GM13977 (cell line): ENCODE data around the gene GABRD.
"Not testable (repeated sequence)": the region's sequence is repeated elsewhere in the genome, so short reads cannot be mapped to it uniquely, and the experiment has no call there.

ENCODE experiments used
- DNase-seq: peaks from one replicate; pipeline ENCODE4 v3.0.0; 2012; ENCODE audit warnings: low spot score
- in situ Hi-C: fragments of 300-500 bp; cut with MboI; formaldehyde crosslinking; loops from one replicate; pipeline ENCODE4 v1.12.0; 2022; ENCODE audit warnings: low sequenced_read_pairs, low pct_unique_long_range_greater_than_20kb, mixed read lengths, inconsistent platforms; ENCODE audit not compliant: unreplicated experiment
- TF ChIP-seq, protein P1 (sequence below): IDR thresholded peaks from 2 replicates; pipeline ENCODE4 v1.5.1; 2012; ENCODE audit warnings: mild to moderate bottlenecking, control low read depth; ENCODE audit not compliant: insufficient read depth; ENCODE audit errors: extremely low read depth, missing control alignments

GABRD gene

DNA sequence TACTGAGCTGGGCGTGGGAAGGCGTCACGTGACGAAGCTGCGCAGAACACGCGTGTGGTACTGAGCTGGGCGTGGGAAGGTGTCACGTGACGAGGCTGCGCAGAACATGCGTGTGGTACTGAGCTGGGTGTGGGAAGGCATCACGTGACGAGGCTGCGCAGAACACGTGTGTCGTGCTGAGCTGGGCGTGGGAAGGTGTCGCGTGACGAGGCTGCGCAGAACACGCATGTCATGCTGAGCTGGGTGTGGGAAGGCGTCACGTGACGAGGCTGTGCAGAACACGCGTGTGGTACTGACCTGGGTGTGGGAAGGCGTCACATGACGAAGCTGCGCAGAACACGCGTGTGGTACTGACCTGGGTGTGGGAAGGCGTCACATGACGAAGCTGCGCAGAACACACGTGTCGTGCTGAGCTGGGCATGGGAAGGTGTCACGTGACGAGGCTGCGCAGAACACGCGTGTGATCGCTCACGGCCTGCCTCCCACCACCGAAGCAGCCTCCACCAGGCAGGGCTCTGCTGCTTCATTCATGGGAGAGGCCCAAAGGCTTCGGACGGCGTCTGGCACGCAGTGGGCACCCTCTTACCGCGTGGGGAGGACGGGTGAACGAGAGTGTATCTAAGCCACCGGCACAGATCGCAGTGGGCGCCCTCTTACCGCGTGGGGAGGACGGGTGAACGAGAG lies 39.5 kb upstream of the GABRD start:
- in situ Hi-C loops, result no loop called here
- no peak for DNase-seq
- TF ChIP-seq, protein P1, sequence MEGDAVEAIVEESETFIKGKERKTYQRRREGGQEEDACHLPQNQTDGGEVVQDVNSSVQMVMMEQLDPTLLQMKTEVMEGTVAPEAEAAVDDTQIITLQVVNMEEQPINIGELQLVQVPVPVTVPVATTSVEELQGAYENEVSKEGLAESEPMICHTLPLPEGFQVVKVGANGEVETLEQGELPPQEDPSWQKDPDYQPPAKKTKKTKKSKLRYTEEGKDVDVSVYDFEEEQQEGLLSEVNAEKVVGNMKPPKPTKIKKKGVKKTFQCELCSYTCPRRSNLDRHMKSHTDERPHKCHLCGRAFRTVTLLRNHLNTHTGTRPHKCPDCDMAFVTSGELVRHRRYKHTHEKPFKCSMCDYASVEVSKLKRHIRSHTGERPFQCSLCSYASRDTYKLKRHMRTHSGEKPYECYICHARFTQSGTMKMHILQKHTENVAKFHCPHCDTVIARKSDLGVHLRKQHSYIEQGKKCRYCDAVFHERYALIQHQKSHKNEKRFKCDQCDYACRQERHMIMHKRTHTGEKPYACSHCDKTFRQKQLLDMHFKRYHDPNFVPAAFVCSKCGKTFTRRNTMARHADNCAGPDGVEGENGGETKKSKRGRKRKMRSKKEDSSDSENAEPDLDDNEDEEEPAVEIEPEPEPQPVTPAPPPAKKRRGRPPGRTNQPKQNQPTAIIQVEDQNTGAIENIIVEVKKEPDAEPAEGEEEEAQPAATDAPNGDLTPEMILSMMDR, result no peak

DNA sequence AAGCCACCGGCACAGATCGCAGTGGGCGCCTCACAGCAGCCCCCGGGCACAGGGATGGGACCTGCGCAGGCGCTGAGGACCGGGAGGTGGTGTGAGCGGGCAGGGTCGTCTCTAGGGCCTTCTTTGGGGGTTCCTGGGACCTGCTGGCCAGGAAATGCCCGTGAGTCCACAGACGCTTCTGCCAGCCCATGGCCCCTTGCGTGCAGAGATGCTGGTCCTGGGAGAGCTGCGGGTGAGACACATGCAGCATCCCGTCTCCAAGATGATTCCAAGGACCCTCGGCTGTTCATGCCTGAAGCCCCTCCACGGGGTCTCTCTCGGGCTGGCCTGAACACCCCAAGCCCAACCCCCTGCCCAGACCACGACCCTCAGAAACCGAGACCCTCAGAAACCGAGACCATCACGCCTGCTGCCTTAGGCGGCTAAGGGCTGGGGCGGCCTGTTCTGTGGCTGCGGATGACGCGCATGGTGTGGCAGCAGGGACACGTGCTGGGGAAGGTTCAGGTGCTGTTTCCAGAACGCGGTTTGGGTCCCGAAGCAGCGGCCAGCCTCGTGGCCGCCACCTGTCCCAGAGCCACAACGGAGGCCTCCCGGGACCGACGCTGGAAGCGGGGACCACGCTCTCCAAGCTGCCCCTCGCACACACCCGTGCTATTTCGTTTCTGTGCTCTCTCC lies 38.5 kb upstream of the GABRD start:
- in situ Hi-C loops, result no loop called here
- TF ChIP-seq, protein P1, result no peak
- no peak for DNase-seq

DNA sequence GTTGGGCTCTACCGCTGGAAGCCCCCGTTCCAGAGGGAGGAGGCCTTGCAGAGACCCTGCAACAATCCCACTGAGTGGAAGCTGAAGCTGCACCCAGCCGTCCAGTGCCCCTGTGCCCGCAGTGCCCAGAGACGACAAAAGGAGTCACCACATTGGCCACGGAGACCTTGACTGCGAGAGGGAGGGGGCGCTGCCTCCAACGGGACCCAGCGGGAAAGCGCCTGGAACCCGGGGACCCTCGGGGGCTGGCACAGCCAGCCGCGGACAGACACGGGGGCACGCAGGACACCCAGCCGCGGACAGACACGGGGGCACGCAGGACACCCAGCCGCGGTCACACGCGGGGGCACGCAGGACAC lies 38.0 kb upstream of the GABRD start:
- no peak for DNase-seq
- in situ Hi-C loops, result no loop called here
- TF ChIP-seq, protein P1, result no peak

DNA sequence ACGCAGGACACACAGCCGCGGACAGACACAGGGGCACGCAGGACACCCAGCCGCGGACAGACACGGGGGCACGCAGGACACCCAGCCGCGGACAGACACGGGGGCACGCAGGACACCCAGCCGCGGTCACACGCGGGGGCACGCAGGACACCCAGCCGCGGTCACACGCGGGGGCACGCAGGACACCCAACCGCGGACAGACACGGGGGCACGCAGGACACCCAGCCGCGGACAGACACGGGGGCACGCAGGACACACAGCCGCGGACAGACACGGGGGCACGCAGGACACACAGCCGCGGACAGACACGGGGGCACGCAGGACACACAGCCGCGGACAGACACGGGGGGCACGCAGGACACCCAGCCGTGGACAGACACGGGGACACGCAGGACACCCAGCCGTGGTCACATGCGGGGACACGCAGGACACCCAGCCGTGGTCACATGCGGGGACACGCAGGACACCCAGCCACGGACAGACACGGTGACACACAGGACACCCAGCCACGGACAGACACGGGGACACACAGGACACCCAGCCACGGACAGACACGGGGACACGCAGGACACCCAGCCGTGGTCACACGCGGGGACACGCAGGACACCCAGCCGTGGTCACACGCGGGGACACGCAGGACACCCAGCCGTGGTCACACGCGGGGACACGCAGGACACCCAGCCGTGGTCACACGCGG lies 37.4 kb upstream of the GABRD start:
- DNase-seq, in situ Hi-C loops: not testable (repeated sequence)

DNA sequence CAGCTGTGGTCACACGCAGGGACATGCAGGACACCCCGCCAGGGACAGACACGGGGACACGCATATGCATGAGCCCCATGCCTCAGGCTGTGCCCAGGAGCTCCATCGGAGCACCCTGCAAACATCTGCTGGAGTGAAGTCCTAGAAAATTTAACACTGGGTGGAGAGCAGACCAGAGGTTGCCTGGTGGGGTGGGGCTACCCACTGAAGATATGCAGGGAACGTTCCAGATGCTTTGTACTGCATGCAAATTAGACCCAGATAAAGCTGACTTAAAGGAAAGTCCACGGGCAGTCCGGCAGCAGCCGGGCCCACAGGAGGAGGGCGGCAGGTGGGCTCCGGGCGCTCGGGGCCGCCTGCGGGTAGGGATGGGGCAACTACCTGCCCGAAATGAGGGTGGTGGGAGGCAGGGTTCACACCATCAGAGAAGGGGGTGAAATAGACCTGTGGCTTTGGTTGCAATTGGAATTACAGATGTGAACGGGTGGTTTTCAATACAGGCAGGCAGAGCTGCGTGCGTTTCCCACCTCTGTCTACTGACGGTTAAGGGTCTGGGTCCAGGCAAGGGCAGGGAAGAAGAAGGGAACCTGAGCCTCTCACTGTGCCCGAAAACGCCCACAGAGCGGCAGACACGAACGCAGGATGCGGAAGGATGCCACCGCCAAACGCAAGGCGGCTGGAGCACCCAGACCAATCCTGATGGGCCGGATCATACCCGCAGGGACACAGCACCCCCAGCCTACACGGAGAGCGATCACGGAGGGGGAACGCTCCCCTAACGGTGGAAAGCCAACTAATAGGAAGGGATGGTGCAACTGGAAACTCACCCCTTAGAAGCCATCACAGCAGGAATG lies 36.5 kb upstream of the GABRD start:
- TF ChIP-seq, protein P1, result no peak
- in situ Hi-C loops, result no loop called here
- no peak for DNase-seq

DNA sequence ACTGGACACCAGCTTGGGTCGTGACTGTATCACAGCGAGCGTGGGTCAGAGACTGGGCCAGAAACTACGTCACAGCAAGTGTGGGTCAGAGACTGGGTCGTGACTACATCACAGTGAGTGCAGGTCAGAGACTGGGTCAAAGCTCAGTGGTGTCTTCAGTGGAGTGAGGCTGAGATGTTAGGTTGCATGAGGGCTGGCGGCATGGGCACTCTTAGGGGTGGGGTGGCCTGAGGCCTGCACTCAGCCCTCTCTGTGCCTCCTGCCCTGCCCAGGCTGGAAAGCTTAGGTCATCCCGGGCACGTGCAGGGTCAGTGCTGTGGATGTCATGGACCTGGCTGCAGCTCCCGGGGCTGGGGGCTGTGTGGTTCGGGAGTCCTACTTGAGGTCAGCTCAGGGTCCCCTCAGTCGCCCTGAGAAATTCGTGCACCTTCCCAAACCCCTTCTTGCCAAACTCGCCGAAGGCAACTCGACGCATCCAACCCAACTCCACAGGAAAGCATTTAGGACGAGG lies 34.5 kb upstream of the GABRD start:
- no peak for DNase-seq
- TF ChIP-seq, protein P1, result no peak
- in situ Hi-C loops, result no loop called here
